AG20443 (cell line): ENCODE results near the gene TEPSIN.

Experiments used
- DNase-seq: peaks from one replicate; pipeline ENCODE4 v3.0.0; 2012; ENCODE audit warnings: low spot score, mixed read lengths

TEPSIN gene

GRCh38 chr17:81183316-81183715 is 55.5 kb downstream of the TEPSIN start:
- no peak for DNase-seq

- no peak for DNase-seq
Observed at GRCh38 chr17:81182596-81182995, 56.3 kb downstream of the TEPSIN start.

- no peak for DNase-seq
Observed at GRCh38 chr17:81181811-81182185, 57.1 kb downstream of the TEPSIN start.

GRCh38 chr17:81180836-81181810 is 57.7 kb downstream of the TEPSIN start:
- no peak for DNase-seq

- DNase-seq = no peak
Observed at GRCh38 chr17:81179861-81180260, 59.0 kb downstream of the TEPSIN start.

GRCh38 chr17:81179220-81179619 is 59.6 kb downstream of the TEPSIN start:
- no peak for DNase-seq
